Measurements from ENCODE around the gene KLC1.

DNA sequence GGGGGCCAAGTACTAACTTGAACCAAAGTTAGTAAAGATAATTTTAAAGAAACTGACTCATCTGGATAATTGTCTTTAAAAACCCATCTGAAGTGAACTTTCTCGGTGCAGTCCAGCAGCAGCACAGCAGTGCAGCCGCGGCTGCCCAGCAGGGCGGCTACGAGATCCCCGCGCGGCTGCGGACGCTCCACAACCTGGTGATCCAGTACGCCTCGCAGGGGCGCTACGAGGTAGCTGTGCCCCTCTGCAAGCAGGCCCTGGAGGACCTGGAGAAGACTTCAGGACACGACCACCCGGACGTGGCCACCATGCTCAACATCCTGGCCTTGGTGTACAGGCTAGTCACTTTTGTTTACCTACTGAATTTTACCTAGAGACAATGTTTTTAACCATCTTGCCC, 33.6 kb downstream of the KLC1 start:
- TF ChIP-seq EP300 (IDR thresholded peaks at IDR 0.05; ENCODE audit: low read depth), result no peak
- TF ChIP-seq POLR2A (IDR thresholded peaks at IDR 0.05), result no peak
- TF ChIP-seq, protein P1, sequence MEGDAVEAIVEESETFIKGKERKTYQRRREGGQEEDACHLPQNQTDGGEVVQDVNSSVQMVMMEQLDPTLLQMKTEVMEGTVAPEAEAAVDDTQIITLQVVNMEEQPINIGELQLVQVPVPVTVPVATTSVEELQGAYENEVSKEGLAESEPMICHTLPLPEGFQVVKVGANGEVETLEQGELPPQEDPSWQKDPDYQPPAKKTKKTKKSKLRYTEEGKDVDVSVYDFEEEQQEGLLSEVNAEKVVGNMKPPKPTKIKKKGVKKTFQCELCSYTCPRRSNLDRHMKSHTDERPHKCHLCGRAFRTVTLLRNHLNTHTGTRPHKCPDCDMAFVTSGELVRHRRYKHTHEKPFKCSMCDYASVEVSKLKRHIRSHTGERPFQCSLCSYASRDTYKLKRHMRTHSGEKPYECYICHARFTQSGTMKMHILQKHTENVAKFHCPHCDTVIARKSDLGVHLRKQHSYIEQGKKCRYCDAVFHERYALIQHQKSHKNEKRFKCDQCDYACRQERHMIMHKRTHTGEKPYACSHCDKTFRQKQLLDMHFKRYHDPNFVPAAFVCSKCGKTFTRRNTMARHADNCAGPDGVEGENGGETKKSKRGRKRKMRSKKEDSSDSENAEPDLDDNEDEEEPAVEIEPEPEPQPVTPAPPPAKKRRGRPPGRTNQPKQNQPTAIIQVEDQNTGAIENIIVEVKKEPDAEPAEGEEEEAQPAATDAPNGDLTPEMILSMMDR (IDR thresholded peaks at IDR 0.05), result no peak

Data from transverse colon (tissue), 3 donors.